ENCODE results near the gene SCARB2.

The SCARB2 gene

GRCh38 chr4:76127754-76128153 is 85.9 kb downstream of the SCARB2 start:
- H3K4ac ChIP-seq (ENCODE audit: low read length): no peak overlapping the region
- H2BK12ac ChIP-seq (ENCODE audit: low read length): no peak overlapping the region
- no peak overlapping the region for H3K27ac ChIP-seq (replicated peaks; ENCODE audit: low read length)
- no peak overlapping the region for H3K18ac ChIP-seq (ENCODE audit: low read length)
- H3K79me1 ChIP-seq (ENCODE audit: low read depth, low read length): no peaks in the 10 kb centered on the region
- H3K27me3 ChIP-seq (ENCODE audit: control insufficient read depth in 3 of 3, insufficient read depth in 3 of 3, low read depth in 1 of 3, low read length in 3 of 3): no peaks in the 10 kb centered on the region
- no peak overlapping the region for H3K14ac ChIP-seq (ENCODE audit: low read length)
- H3K9me3 ChIP-seq (replicated peaks in 1 of 2; ENCODE audit: control insufficient read depth in 2 of 2, insufficient read depth in 1 of 2, low read depth in 1 of 2, low read length in 2 of 2): no peaks in the 10 kb centered on the region
- no peak overlapping the region for H4K91ac ChIP-seq (ENCODE audit: low read depth, low read length, poor library complexity)
- H3K36me3 ChIP-seq (replicated peaks in 1 of 2; ENCODE audit: control insufficient read depth in 2 of 2, insufficient read depth in 2 of 2, low read length in 2 of 2): peaks cover 6 to 92% of the 10 kb centered on the region in 2 donors
- no peak overlapping the region for H2AFZ ChIP-seq (ENCODE audit: low read length)
- H3K4me3 ChIP-seq (ENCODE audit: low read length in 2 of 2): no peak overlapping the region
- no peak overlapping the region for H2BK5ac ChIP-seq (ENCODE audit: low read length)
- no peak overlapping the region for H3K4me2 ChIP-seq (ENCODE audit: insufficient read depth, low read length, poor library complexity, severe bottlenecking)
- no CpG with 5 or more reads among the region's 3 CpGs for WGBS, 2 donors (ENCODE audit: extremely low coverage in 2 of 2, insufficient read length in 2 of 2, insufficient replicate concordance in 1 of 2)
- no peaks in the 10 kb centered on the region for H3K4me1 ChIP-seq (ENCODE audit: control insufficient read depth in 2 of 2, insufficient read depth in 1 of 2, low read depth in 1 of 2, low read length in 2 of 2)
- H3K23ac ChIP-seq (ENCODE audit: low read depth, low read length, poor library complexity): no peak overlapping the region
- no peak overlapping the region for H2BK120ac ChIP-seq (ENCODE audit: low read depth, low read length)
- H2AK5ac ChIP-seq (ENCODE audit: low read depth, low read length): no peak overlapping the region
- no peak overlapping the region for H3K9ac ChIP-seq (ENCODE audit: low read depth, low read length, poor library complexity)
- no peak for DNase-seq (ENCODE audit: low spot score)
- no peak overlapping the region for H4K8ac ChIP-seq (ENCODE audit: low read depth, low read length)
- no peak overlapping the region for H2BK15ac ChIP-seq (ENCODE audit: low read length)

GRCh38 chr4:76125816-76126215 is 87.8 kb downstream of the SCARB2 start:
- no peak for DNase-seq (ENCODE audit: low spot score)
- Histone ChIP-seq H4K91ac (ENCODE audit: low read depth, low read length, poor library complexity) (no peak overlapping the region), H3K79me1 (ENCODE audit: low read depth, low read length) (no peaks in the 10 kb centered on the region), H3K36me3 (replicated peaks in 1 of 2; ENCODE audit: control insufficient read depth in 2 of 2, insufficient read depth in 2 of 2, low read length in 2 of 2) (peaks cover 8 to 92% of the 10 kb centered on the region in 2 donors), H3K4me2 (ENCODE audit: insufficient read depth, low read length, poor library complexity, severe bottlenecking) (no peak overlapping the region), H3K4me1 (ENCODE audit: control insufficient read depth in 2 of 2, insufficient read depth in 1 of 2, low read depth in 1 of 2, low read length in 2 of 2) (no peaks in the 10 kb centered on the region), H3K4ac (ENCODE audit: low read length) (no peak overlapping the region), H2BK15ac (ENCODE audit: low read length) (no peak overlapping the region), H2AFZ (ENCODE audit: low read length) (no peak overlapping the region), H2AK5ac (ENCODE audit: low read depth, low read length) (no peak overlapping the region), H3K23ac (ENCODE audit: low read depth, low read length, poor library complexity) (no peak overlapping the region), H3K27me3 (ENCODE audit: control insufficient read depth in 3 of 3, insufficient read depth in 3 of 3, low read depth in 1 of 3, low read length in 3 of 3) (no peaks in the 10 kb centered on the region), H3K18ac (ENCODE audit: low read length) (no peak overlapping the region), H4K8ac (ENCODE audit: low read depth, low read length) (no peak overlapping the region), H2BK12ac (ENCODE audit: low read length) (no peak overlapping the region), H3K4me3 (ENCODE audit: low read length in 2 of 2) (no peak overlapping the region), H3K14ac (ENCODE audit: low read length) (no peak overlapping the region), H2BK120ac (ENCODE audit: low read depth, low read length) (no peak overlapping the region), H3K9me3 (replicated peaks in 1 of 2; ENCODE audit: control insufficient read depth in 2 of 2, insufficient read depth in 1 of 2, low read depth in 1 of 2, low read length in 2 of 2) (peaks cover 0 to 3% of the 10 kb centered on the region in 2 donors), H3K27ac (replicated peaks; ENCODE audit: low read length) (no peak overlapping the region), H3K9ac (ENCODE audit: low read depth, low read length, poor library complexity) (no peak overlapping the region), H2BK5ac (ENCODE audit: low read length) (no peak overlapping the region)

- H3K4me2 ChIP-seq (ENCODE audit: insufficient read depth, low read length, poor library complexity, severe bottlenecking): no peak overlapping the region
- no peaks in the 10 kb centered on the region for H3K27me3 ChIP-seq (ENCODE audit: control insufficient read depth in 3 of 3, insufficient read depth in 3 of 3, low read depth in 1 of 3, low read length in 3 of 3)
- no peak overlapping the region for H3K4ac ChIP-seq (ENCODE audit: low read length)
- no peak overlapping the region for H3K9ac ChIP-seq (ENCODE audit: low read depth, low read length, poor library complexity)
- no peak overlapping the region for H3K23ac ChIP-seq (ENCODE audit: low read depth, low read length, poor library complexity)
- no peak overlapping the region for H3K18ac ChIP-seq (ENCODE audit: low read length)
- H2BK120ac ChIP-seq (ENCODE audit: low read depth, low read length): no peak overlapping the region
- no peaks in the 10 kb centered on the region for H3K79me1 ChIP-seq (ENCODE audit: low read depth, low read length)
- peaks cover 12 to 98% of the 10 kb centered on the region in 2 donors for H3K36me3 ChIP-seq (replicated peaks in 1 of 2; ENCODE audit: control insufficient read depth in 2 of 2, insufficient read depth in 2 of 2, low read length in 2 of 2)
- no peak overlapping the region for H3K4me3 ChIP-seq (ENCODE audit: low read length in 2 of 2)
- no peak overlapping the region for H2BK5ac ChIP-seq (ENCODE audit: low read length)
- H3K27ac ChIP-seq (replicated peaks; ENCODE audit: low read length): no peak overlapping the region
- no peak overlapping the region for H4K91ac ChIP-seq (ENCODE audit: low read depth, low read length, poor library complexity)
- no CpG with 5 or more reads among the region's 4 CpGs for WGBS, 2 donors (ENCODE audit: extremely low coverage in 2 of 2, insufficient read length in 2 of 2, insufficient replicate concordance in 1 of 2)
- H2AK5ac ChIP-seq (ENCODE audit: low read depth, low read length): no peak overlapping the region
- no peak overlapping the region for H2BK15ac ChIP-seq (ENCODE audit: low read length)
- H2BK12ac ChIP-seq (ENCODE audit: low read length): no peak overlapping the region
- peaks cover 0 to 3% of the 10 kb centered on the region in 2 donors for H3K9me3 ChIP-seq (replicated peaks in 1 of 2; ENCODE audit: control insufficient read depth in 2 of 2, insufficient read depth in 1 of 2, low read depth in 1 of 2, low read length in 2 of 2)
- H2AFZ ChIP-seq (ENCODE audit: low read length): no peak overlapping the region
- H4K8ac ChIP-seq (ENCODE audit: low read depth, low read length): no peak overlapping the region
- H3K4me1 ChIP-seq (ENCODE audit: control insufficient read depth in 2 of 2, insufficient read depth in 1 of 2, low read depth in 1 of 2, low read length in 2 of 2): no peaks in the 10 kb centered on the region
- DNase-seq (ENCODE audit: low spot score): no peak
- no peak overlapping the region for H3K14ac ChIP-seq (ENCODE audit: low read length)
Measured at GRCh38 chr4:76120199-76120598, 93.4 kb downstream of the SCARB2 start.

GRCh38 chr4:76117536-76117935 is 96.1 kb downstream of the SCARB2 start:
- no peak overlapping the region for H3K4me2 ChIP-seq (ENCODE audit: insufficient read depth, low read length, poor library complexity, severe bottlenecking)
- no CpG with 5 or more reads among the region's 5 CpGs for WGBS, 2 donors (ENCODE audit: extremely low coverage in 2 of 2, insufficient read length in 2 of 2, insufficient replicate concordance in 1 of 2)
- no peak overlapping the region for H2AFZ ChIP-seq (ENCODE audit: low read length)

More at GRCh38 chr4:76117536-76117935, 96.1 kb downstream of the SCARB2 start:
- Histone ChIP-seq H2BK5ac (ENCODE audit: low read length) (no peak overlapping the region), H3K9me3 (replicated peaks in 1 of 2; ENCODE audit: control insufficient read depth in 2 of 2, insufficient read depth in 1 of 2, low read depth in 1 of 2, low read length in 2 of 2) (peaks cover 0 to 3% of the 10 kb centered on the region in 2 donors), H3K9ac (ENCODE audit: low read depth, low read length, poor library complexity) (no peak overlapping the region), H3K4me3 (ENCODE audit: low read length in 2 of 2) (no peak overlapping the region), H3K18ac (ENCODE audit: low read length) (no peak overlapping the region), H4K91ac (ENCODE audit: low read depth, low read length, poor library complexity) (no peak overlapping the region), H2BK120ac (ENCODE audit: low read depth, low read length) (no peak overlapping the region), H3K79me1 (ENCODE audit: low read depth, low read length) (no peaks in the 10 kb centered on the region), H3K36me3 (replicated peaks in 1 of 2; ENCODE audit: control insufficient read depth in 2 of 2, insufficient read depth in 2 of 2, low read length in 2 of 2) (peaks cover 18 to 98% of the 10 kb centered on the region in 2 donors), H2AK5ac (ENCODE audit: low read depth, low read length) (no peak overlapping the region), H2BK12ac (ENCODE audit: low read length) (no peak overlapping the region), H2BK15ac (ENCODE audit: low read length) (no peak overlapping the region), H3K23ac (ENCODE audit: low read depth, low read length, poor library complexity) (no peak overlapping the region), H3K4me1 (ENCODE audit: control insufficient read depth in 2 of 2, insufficient read depth in 1 of 2, low read depth in 1 of 2, low read length in 2 of 2) (no peaks in the 10 kb centered on the region), H3K27me3 (ENCODE audit: control insufficient read depth in 3 of 3, insufficient read depth in 3 of 3, low read depth in 1 of 3, low read length in 3 of 3) (no peaks in the 10 kb centered on the region), H4K8ac (ENCODE audit: low read depth, low read length) (no peak overlapping the region), H3K14ac (ENCODE audit: low read length) (no peak overlapping the region), H3K4ac (ENCODE audit: low read length) (no peak overlapping the region), H3K27ac (replicated peaks; ENCODE audit: low read length) (no peak overlapping the region)
- no peak for DNase-seq (ENCODE audit: low spot score)
